Stomach (tissue), 9 donors: ENCODE measurements around the gene RPS6KC1. TPM values are rescaled to one million over a fixed set of nuclear protein-coding genes. Genes with fewer than 3 reads are reported as not detected.

Experiments
- DNase-seq, 2 donors: peaks; one replicate each; pipeline versions ENCODE4 v3.0.0 to v3.0.0-alpha.2; 2013 to 2019
- H3K27ac ChIP-seq, 5 donors: fragments of 200-600 bp in 4 of 5; sonication (generic) in 4 of 5; one replicate each; pipeline ENCODE4 v1.5.1; 2013 to 2019; ENCODE audit warnings: mild to moderate bottlenecking in 1 of 5, moderate library complexity in 1 of 5
- H3K27me3 ChIP-seq, 3 donors: fragments of 200-600 bp; sonication (generic); one replicate each; pipeline ENCODE4 v1.5.1; 2017 to 2019; ENCODE audit warnings: mixed run types in 1 of 3
- H3K36me3 ChIP-seq, 4 donors: fragments of 200-600 bp; sonication (generic); 1 replicate in 3 of 4; 2 replicates in 1 of 4; pipeline ENCODE4 v1.5.1; 2016 to 2019
- H3K4me1 ChIP-seq, 4 donors: fragments of 200-600 bp; sonication (generic); one replicate each; pipeline ENCODE4 v1.5.1; 2016 to 2019
- H3K4me3 ChIP-seq, 4 donors: fragments of 200-600 bp; sonication (generic) in 3 of 4; one replicate each; pipeline ENCODE4 v1.5.1; 2016 to 2019; ENCODE audit warnings: mild to moderate bottlenecking in 1 of 4
- H3K9me3 ChIP-seq, 4 donors: fragments of 200-600 bp; sonication (generic); one replicate each; pipeline ENCODE4 v1.5.1; 2016 to 2019
- EP300 ChIP-seq: sonication (generic); formaldehyde crosslinking; IDR thresholded peaks from one replicate; pipeline ENCODE4 v1.6.1; 2017; ENCODE audit warnings: antibody characterized with exemption
- POLR2A ChIP-seq, 4 donors: fragments of 450-650 bp; IDR thresholded peaks; one replicate each; pipeline ENCODE4 v1.6.1; 2016; ENCODE audit warnings: antibody characterized with exemption in 4 of 4, control low read depth in 2 of 4, mild to moderate bottlenecking in 1 of 4, moderate library complexity in 1 of 4
- POLR2AphosphoS5 ChIP-seq, 3 donors: sonication (generic); formaldehyde crosslinking; IDR thresholded peaks; one replicate each; pipeline ENCODE4 v1.6.1; 2016; ENCODE audit warnings: antibody characterized with exemption in 3 of 3
- WGBS, 5 donors: extraction: QIAGEN DNeasy Blood & Tissue Kit in 3 of 5; methylation state at CpG; one replicate each; pipeline versions ENCODE4 v1.1.5 to v1.1.7; 2013 to 2018; 5-methylcytosine and 5-hydroxymethylcytosine counted together
- intact Hi-C: fragments of 100-400 bp; cut with DNase I; formaldehyde crosslinking; loops from one replicate; pipeline ENCODE4 v1.15.1; 2023; ENCODE audit warnings: low total_unique reads
- polyA plus RNA-seq, 3 donors: library from polyadenylated mRNA; stranded (reverse); fragments of 200-250 nt; gene quantifications; one replicate each; pipeline ENCODE4 v1.2.3, GENCODE V29; 2013
- total RNA-seq, 5 donors: library from RNA; depleted of rRNA; stranded (reverse); fragments of >200 nt; gene quantifications; one replicate each; pipeline versions ENCODE4 v1.1.0 to v1.2.3, GENCODE V29; 2014 to 2016
- TF ChIP-seq, protein P1 (sequence below), 7 experiments: fragments of 450-650 bp in 4 of 7; fragments of 200-600 bp in 3 of 7; sonication (generic) in 3 of 7; IDR thresholded peaks; one replicate each; pipeline ENCODE4 v1.5.1; 2016 to 2019; ENCODE audit warnings: antibody characterized with exemption in 7 of 7, control low read depth in 2 of 7, mild to moderate bottlenecking in 1 of 7
- donor health status: healthy with polysubstance abuse.
- donor health status: Bipolar disorder and iron deficiency.
- donor health status: healthy.

The RPS6KC1 gene
- total and polyA plus RNA-seq, 8 donors = 3.8 to 137 (median 8.9) TPM

DNA sequence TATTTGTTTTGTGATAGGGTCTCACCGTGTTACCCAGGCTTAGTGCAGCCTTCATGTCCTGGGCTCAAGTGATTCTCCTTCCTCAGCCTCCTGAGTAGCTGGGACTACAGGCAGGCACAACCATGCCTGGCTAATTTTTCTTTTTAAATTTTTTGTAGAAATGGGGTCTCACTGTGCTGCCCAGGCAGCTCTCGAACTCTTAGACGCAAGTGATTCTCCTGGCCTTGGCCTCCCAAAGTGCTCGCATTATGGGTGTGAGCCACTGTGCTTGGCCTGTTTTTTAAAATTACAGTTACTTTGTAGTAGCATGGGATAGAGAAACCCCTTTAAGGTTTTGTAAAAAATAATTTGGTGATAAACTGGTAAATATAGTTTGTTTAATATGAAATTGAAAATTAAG lies 69.9 kb downstream of the RPS6KC1 start:
- no peak for DNase-seq
- intact Hi-C loops = no loop called here
- Histone ChIP-seq H3K9me3 (no peaks in the 10 kb centered on the region), H3K4me3 (no peak overlapping the region), H3K27me3 (no peaks in the 10 kb centered on the region), H3K27ac (no peak overlapping the region), H3K36me3 (peaks cover 0 to 8% (median 0%) of the 10 kb centered on the region in 4 donors), H3K4me1 (peaks cover 4 to 26% (median 13%) of the 10 kb centered on the region in 4 donors)
- TF ChIP-seq, protein P1, sequence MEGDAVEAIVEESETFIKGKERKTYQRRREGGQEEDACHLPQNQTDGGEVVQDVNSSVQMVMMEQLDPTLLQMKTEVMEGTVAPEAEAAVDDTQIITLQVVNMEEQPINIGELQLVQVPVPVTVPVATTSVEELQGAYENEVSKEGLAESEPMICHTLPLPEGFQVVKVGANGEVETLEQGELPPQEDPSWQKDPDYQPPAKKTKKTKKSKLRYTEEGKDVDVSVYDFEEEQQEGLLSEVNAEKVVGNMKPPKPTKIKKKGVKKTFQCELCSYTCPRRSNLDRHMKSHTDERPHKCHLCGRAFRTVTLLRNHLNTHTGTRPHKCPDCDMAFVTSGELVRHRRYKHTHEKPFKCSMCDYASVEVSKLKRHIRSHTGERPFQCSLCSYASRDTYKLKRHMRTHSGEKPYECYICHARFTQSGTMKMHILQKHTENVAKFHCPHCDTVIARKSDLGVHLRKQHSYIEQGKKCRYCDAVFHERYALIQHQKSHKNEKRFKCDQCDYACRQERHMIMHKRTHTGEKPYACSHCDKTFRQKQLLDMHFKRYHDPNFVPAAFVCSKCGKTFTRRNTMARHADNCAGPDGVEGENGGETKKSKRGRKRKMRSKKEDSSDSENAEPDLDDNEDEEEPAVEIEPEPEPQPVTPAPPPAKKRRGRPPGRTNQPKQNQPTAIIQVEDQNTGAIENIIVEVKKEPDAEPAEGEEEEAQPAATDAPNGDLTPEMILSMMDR (IDR thresholded peaks at IDR 0.05) = no peak
- TF ChIP-seq EP300 = no peak
- TF ChIP-seq POLR2AphosphoS5 (IDR thresholded peaks at IDR 0.05) = no peak
- no peak for TF ChIP-seq POLR2A (IDR thresholded peaks at IDR 0.05)
- 83 to 88% (median 85%) methylated on average over 4 of the region's 4 CpGs for WGBS, 5 donors

DNA sequence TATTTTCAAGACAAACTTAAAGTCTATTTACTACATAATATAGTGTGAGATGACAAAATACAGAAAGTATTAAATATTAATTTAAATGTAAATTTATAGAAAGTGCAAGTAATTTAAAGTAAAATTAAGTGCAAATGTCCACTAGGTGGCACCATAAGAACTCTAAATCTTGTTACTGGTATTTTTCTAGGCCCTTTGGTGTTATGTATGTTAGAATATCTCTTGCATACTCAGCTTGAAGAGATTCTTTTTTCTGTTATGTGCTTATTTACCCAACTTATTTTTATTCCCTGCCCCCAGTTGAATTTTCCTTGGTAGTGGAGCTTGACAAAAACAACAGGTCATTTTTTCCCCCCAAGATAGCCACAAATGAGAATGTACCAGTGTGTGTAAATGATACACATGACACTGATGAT lies 71.5 kb downstream of the RPS6KC1 start:
- Histone ChIP-seq H3K4me1 (peaks cover 4 to 26% (median 13%) of the 10 kb centered on the region in 4 donors), H3K36me3 (peaks cover 0 to 8% (median 0%) of the 10 kb centered on the region in 4 donors), H3K9me3 (no peaks in the 10 kb centered on the region), H3K27ac (no peak overlapping the region), H3K4me3 (no peak overlapping the region), H3K27me3 (no peaks in the 10 kb centered on the region)
- peak in 1 of 2 donors; percentile 71 for DNase-seq
- intact Hi-C loops = no loop called here
- no peak for TF ChIP-seq EP300
- no peak for TF ChIP-seq POLR2A (IDR thresholded peaks at IDR 0.05)
- TF ChIP-seq, protein P1 (IDR thresholded peaks at IDR 0.05) = peak in 4 of 7 experiments; percentile 20 to 76 (median 43)
- no peak for TF ChIP-seq POLR2AphosphoS5 (IDR thresholded peaks at IDR 0.05)

DNA sequence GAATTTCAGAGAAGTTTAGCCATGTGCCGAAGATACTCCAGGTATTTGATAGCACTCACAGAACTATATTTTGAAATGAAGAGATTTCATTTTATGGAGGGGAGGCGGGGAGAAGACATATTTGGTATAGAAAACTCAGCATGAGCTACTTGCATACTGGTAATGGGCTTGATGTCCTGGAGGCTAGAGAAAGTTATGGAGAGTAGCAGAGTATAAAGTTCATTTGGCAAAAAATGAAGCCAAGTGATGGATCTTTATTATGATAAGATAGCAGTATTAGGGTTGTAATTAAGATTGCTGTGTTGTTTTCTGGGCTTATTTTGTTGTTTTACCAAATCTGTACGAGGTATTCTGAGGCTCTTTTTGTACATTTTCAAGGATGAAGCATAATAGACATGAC lies 72.0 kb downstream of the RPS6KC1 start:
- no peaks in the 10 kb centered on the region for H3K9me3 ChIP-seq
- no peaks in the 10 kb centered on the region for H3K27me3 ChIP-seq
- H3K4me3 ChIP-seq = no peak overlapping the region
- H3K4me1 ChIP-seq = peaks cover 4 to 26% (median 13%) of the 10 kb centered on the region in 4 donors
- no peak for DNase-seq
- TF ChIP-seq EP300 (no peak), POLR2A (IDR thresholded peaks at IDR 0.05) (no peak), POLR2AphosphoS5 (IDR thresholded peaks at IDR 0.05) (no peak)
- TF ChIP-seq, protein P1 (IDR thresholded peaks at IDR 0.05) = no peak
- intact Hi-C loops = no loop called here
- 80 to 89% (median 87%) methylated on average over 3 of the region's 3 CpGs for WGBS, 5 donors
- H3K36me3 ChIP-seq = peaks cover 0 to 8% (median 0%) of the 10 kb centered on the region in 4 donors
- peak overlapping the region in 3 of 5 donors; percentile 6 to 57 (median 26) for H3K27ac ChIP-seq

DNA sequence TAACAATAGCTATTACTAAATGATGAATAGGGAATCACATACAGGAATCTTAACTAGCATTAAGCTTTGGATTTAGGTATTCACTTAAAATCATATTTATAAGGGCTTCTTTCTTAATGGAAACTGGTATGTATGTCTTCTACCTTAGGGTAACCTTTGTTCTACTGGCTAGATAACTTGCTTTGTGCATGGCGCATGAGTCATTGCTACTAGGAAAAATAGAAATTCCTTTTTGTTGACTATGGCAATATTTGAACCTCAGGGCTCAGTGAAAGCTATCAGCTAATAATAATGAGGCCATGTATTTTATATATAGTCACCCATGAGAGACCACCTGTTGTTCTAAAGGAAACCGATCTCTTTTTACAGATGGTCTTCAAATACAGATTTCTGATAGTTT lies 72.5 kb downstream of the RPS6KC1 start:
- H3K27ac ChIP-seq = peak overlapping the region in 4 of 5 donors; percentile 32 to 57 (median 55)
- no peaks in the 10 kb centered on the region for H3K9me3 ChIP-seq
- intact Hi-C loops = no loop called here

More for the DNA sequence above, 72.5 kb downstream of the RPS6KC1 start:
- Histone ChIP-seq H3K4me1 (peaks cover 4 to 26% (median 13%) of the 10 kb centered on the region in 4 donors), H3K36me3 (peaks cover 0 to 5% (median 0%) of the 10 kb centered on the region in 4 donors), H3K4me3 (no peak overlapping the region), H3K27me3 (no peaks in the 10 kb centered on the region)
- TF ChIP-seq, protein P1 (IDR thresholded peaks at IDR 0.05) = no peak
- TF ChIP-seq EP300 (no peak), POLR2AphosphoS5 (IDR thresholded peaks at IDR 0.05) (no peak), POLR2A (IDR thresholded peaks at IDR 0.05) (no peak)
- 33 to 64% (median 54%) methylated on average over 2 of the region's 2 CpGs for WGBS, 5 donors
- peak in 1 of 2 donors; percentile 75 for DNase-seq
